Astrocyte (in vitro differentiated cells and primary cell): ENCODE measurements around the gene PGA4. TPM values are rescaled to one million over a fixed set of nuclear protein-coding genes. Genes with fewer than 3 reads are reported as not detected.
A peak's percentile ranks its signal among the peaks of the same experiment; 100 is the strongest.
"Not testable (repeated sequence)": the region's sequence is repeated elsewhere in the genome, so short reads cannot be mapped to it uniquely, and the experiment has no call there.

Experiments used
- DNase-seq: peaks from one replicate; pipeline ENCODE4 v3.0.0-alpha.2; 2010; ENCODE audit warnings: low read depth
- FAIRE-seq: peaks from 2 replicates; lab custom pipeline; 2011; peaks lifted over from hg19 to GRCh38; lab: Jason Lieb, UNC
- H2AFZ ChIP-seq: 2 replicates; pipeline ENCODE4 v1.6.0; 2012; ENCODE audit warnings: low read depth, low read length, inconsistent platforms
- H3K27ac ChIP-seq: 2 replicates; pipeline ENCODE4 v1.5.1; 2011; ENCODE audit warnings: low read depth, low read length, inconsistent platforms
- H3K27me3 ChIP-seq: 2 replicates; pipeline ENCODE4 v1.6.0; 2011; ENCODE audit warnings: low read length, inconsistent platforms; ENCODE audit not compliant: insufficient read depth
- H3K36me3 ChIP-seq: 2 replicates; pipeline ENCODE4 v1.5.1; 2011; ENCODE audit warnings: low read length, inconsistent platforms; ENCODE audit not compliant: insufficient read depth
- H3K4me1 ChIP-seq: 2 replicates; pipeline ENCODE4 v1.5.1; 2011; ENCODE audit warnings: low read length, inconsistent platforms; ENCODE audit not compliant: insufficient read depth
- H3K4me2 ChIP-seq: 2 replicates; pipeline ENCODE4 v1.6.0; 2012; ENCODE audit warnings: low read length, inconsistent platforms
- H3K4me3 ChIP-seq: 2 replicates; pipeline ENCODE4 v1.5.1; 2011; ENCODE audit warnings: low read depth, mild to moderate bottlenecking, low read length, inconsistent platforms; ENCODE audit not compliant: insufficient read depth
- H3K79me2 ChIP-seq: 2 replicates; pipeline ENCODE4 v1.6.0; 2012; ENCODE audit warnings: mild to moderate bottlenecking, low read length, inconsistent platforms; ENCODE audit not compliant: insufficient read depth
- H3K9ac ChIP-seq: 2 replicates; pipeline ENCODE4 v1.6.0; 2012; ENCODE audit warnings: mild to moderate bottlenecking, low read length, inconsistent platforms
- H3K9me3 ChIP-seq: 2 replicates; pipeline ENCODE4 v1.5.1; 2012; ENCODE audit warnings: low read depth, mild to moderate bottlenecking, low read length, inconsistent platforms; ENCODE audit not compliant: insufficient read depth
- H4K20me1 ChIP-seq: 2 replicates; pipeline ENCODE4 v1.6.0; 2012; ENCODE audit warnings: low read length, inconsistent platforms; ENCODE audit not compliant: insufficient read depth
- H3K27ac Mint-ChIP-seq: one replicate; pipeline ENCODE4 v1.8.0; 2021; ENCODE audit warnings: mild to moderate bottlenecking, mixed read lengths; ENCODE audit not compliant: unreplicated experiment
- H3K27me3 Mint-ChIP-seq: one replicate; pipeline ENCODE4 v1.8.0; 2021; ENCODE audit warnings: low read depth, mixed read lengths; ENCODE audit not compliant: unreplicated experiment
- H3K36me3 Mint-ChIP-seq: one replicate; pipeline ENCODE4 v1.8.0; 2021; ENCODE audit warnings: low read depth, mixed read lengths; ENCODE audit not compliant: unreplicated experiment
- H3K4me1 Mint-ChIP-seq: one replicate; pipeline ENCODE4 v1.8.0; 2021; ENCODE audit warnings: low read depth, mixed read lengths; ENCODE audit not compliant: unreplicated experiment
- H3K4me3 Mint-ChIP-seq: one replicate; pipeline ENCODE4 v1.8.0; 2021; ENCODE audit warnings: mild to moderate bottlenecking, moderate library complexity, mixed read lengths; ENCODE audit not compliant: unreplicated experiment
- H3K9me3 Mint-ChIP-seq: one replicate; pipeline ENCODE4 v1.8.0; 2021; ENCODE audit warnings: mild to moderate bottlenecking, mixed read lengths; ENCODE audit not compliant: unreplicated experiment
- total RNA-seq: library from RNA; stranded (reverse); gene quantifications from 2 replicates; pipeline ENCODE4 v1.2.1, GENCODE V29; 2021

Gene PGA4
- total RNA-seq, 1 donor from 2014 or later = 0.86 TPM

GRCh38 chr11:61241526-61241925, 19.4 kb downstream of the PGA4 start:
- not testable (repeated sequence) for H3K4me1 ChIP-seq, H3K4me1 Mint-ChIP-seq, H3K36me3 ChIP-seq, DNase-seq, H2AFZ ChIP-seq, H3K4me3 Mint-ChIP-seq, H3K9ac ChIP-seq, H3K27me3 ChIP-seq, H3K4me3 ChIP-seq, H4K20me1 ChIP-seq, H3K27me3 Mint-ChIP-seq, H3K79me2 ChIP-seq, H3K9me3 Mint-ChIP-seq, H3K4me2 ChIP-seq, H3K27ac Mint-ChIP-seq, H3K9me3 ChIP-seq, FAIRE-seq, H3K36me3 Mint-ChIP-seq, H3K27ac ChIP-seq

GRCh38 chr11:61245284-61245964, 23.3 kb downstream of the PGA4 start:
- H3K36me3 Mint-ChIP-seq, H3K27ac ChIP-seq, H3K27me3 ChIP-seq, H3K36me3 ChIP-seq, H3K4me1 ChIP-seq, H3K9me3 Mint-ChIP-seq, H3K4me2 ChIP-seq, H3K79me2 ChIP-seq, H2AFZ ChIP-seq, FAIRE-seq, DNase-seq, H3K4me3 ChIP-seq, H3K4me3 Mint-ChIP-seq, H3K9me3 ChIP-seq, H3K4me1 Mint-ChIP-seq, H3K27ac Mint-ChIP-seq, H3K9ac ChIP-seq, H4K20me1 ChIP-seq: not testable (repeated sequence)
- H3K27me3 Mint-ChIP-seq = peaks cover 14% of the 10 kb centered on the region

GRCh38 chr11:61248071-61248470, 25.9 kb downstream of the PGA4 start:
- not testable (repeated sequence) for DNase-seq, H3K9ac ChIP-seq, H3K27me3 ChIP-seq, H4K20me1 ChIP-seq, H3K36me3 ChIP-seq, H3K36me3 Mint-ChIP-seq, H3K9me3 ChIP-seq, H3K4me3 ChIP-seq, H3K4me3 Mint-ChIP-seq, H3K4me1 Mint-ChIP-seq, FAIRE-seq, H3K9me3 Mint-ChIP-seq, H3K79me2 ChIP-seq, H3K27ac Mint-ChIP-seq, H3K4me1 ChIP-seq, H2AFZ ChIP-seq, H3K27ac ChIP-seq, H3K4me2 ChIP-seq
- H3K27me3 Mint-ChIP-seq = peaks cover 23% of the 10 kb centered on the region

- H3K27ac ChIP-seq, H3K4me3 Mint-ChIP-seq, H3K79me2 ChIP-seq, H3K36me3 Mint-ChIP-seq, H3K9ac ChIP-seq, H3K9me3 Mint-ChIP-seq, H3K36me3 ChIP-seq, H3K4me1 Mint-ChIP-seq, H3K4me1 ChIP-seq, H4K20me1 ChIP-seq, H3K9me3 ChIP-seq, H3K4me2 ChIP-seq, FAIRE-seq, H2AFZ ChIP-seq, H3K27me3 ChIP-seq, DNase-seq, H3K4me3 ChIP-seq: not testable (repeated sequence)
- peaks cover 24% of the 10 kb centered on the region for H3K27me3 Mint-ChIP-seq
- peak overlapping the region; percentile 10 for H3K27ac Mint-ChIP-seq
Measured at GRCh38 chr11:61249201-61249600, 27.1 kb downstream of the PGA4 start.

GRCh38 chr11:61250796-61251765, 28.9 kb downstream of the PGA4 start:
- not testable (repeated sequence) for H3K4me3 Mint-ChIP-seq, H3K9me3 Mint-ChIP-seq, H3K9ac ChIP-seq, H2AFZ ChIP-seq, H3K79me2 ChIP-seq, FAIRE-seq, H3K9me3 ChIP-seq, H3K36me3 ChIP-seq, H3K36me3 Mint-ChIP-seq, H3K4me3 ChIP-seq, H3K27ac Mint-ChIP-seq, H3K27me3 ChIP-seq, H3K27ac ChIP-seq, H3K4me1 Mint-ChIP-seq, H3K4me1 ChIP-seq, H3K4me2 ChIP-seq, H4K20me1 ChIP-seq, DNase-seq
- peaks cover 26% of the 10 kb centered on the region for H3K27me3 Mint-ChIP-seq
